Measurements from ENCODE around the gene VEZF1.

The VEZF1 gene

GRCh38 chr17:57999010-57999495, 11.0 kb upstream of the VEZF1 start:
- no peak for DNase-seq

- no peak for DNase-seq
Measured at GRCh38 chr17:57997085-57997809, 9.2 kb upstream of the VEZF1 start.

GRCh38 chr17:57995076-57995956, 7.3 kb upstream of the VEZF1 start:
- DNase-seq, result no peak

- no peak for DNase-seq
Measured at GRCh38 chr17:57994436-57994835, 6.4 kb upstream of the VEZF1 start.

GRCh38 chr17:57993471-57994365, 5.7 kb upstream of the VEZF1 start:
- DNase-seq, result peak; percentile 59

- no peak for DNase-seq
Measured at GRCh38 chr17:57991537-57991936, 3.5 kb upstream of the VEZF1 start.

- no peak for DNase-seq
Measured at GRCh38 chr17:57990037-57990436, 2.0 kb upstream of the VEZF1 start.

- DNase-seq, result no peak
Measured at GRCh38 chr17:57988301-57989250, 522 bp upstream of the VEZF1 start.

- DNase-seq, result no peak
Measured at GRCh38 chr17:57986841-57987580, 1.0 kb downstream of the VEZF1 start.

GRCh38 chr17:57985675-57985974, 2.4 kb downstream of the VEZF1 start:
- DNase-seq, result no peak

- DNase-seq, result no peak
Measured at GRCh38 chr17:57984936-57985674, 2.9 kb downstream of the VEZF1 start.

GRCh38 chr17:57984261-57984890, 3.7 kb downstream of the VEZF1 start:
- no peak for DNase-seq

GRCh38 chr17:57983446-57983845, 4.6 kb downstream of the VEZF1 start:
- no peak for DNase-seq

GRCh38 chr17:57982452-57983170, 5.4 kb downstream of the VEZF1 start:
- DNase-seq, result no peak

GRCh38 chr17:57980522-57980921, 7.5 kb downstream of the VEZF1 start:
- no peak for DNase-seq

- DNase-seq, result no peak
Measured at GRCh38 chr17:57979076-57979475, 9.0 kb downstream of the VEZF1 start.

- DNase-seq, result no peak
Measured at GRCh38 chr17:57976594-57976993, 11.5 kb downstream of the VEZF1 start.

GRCh38 chr17:57975044-57975443, 13.0 kb downstream of the VEZF1 start:
- no peak for DNase-seq
